Kasumi-1 (cell line): ENCODE data around the gene NFKBIA.
"Not testable (repeated sequence)": the region's sequence is repeated elsewhere in the genome, so short reads cannot be mapped to it uniquely, and the experiment has no call there.

Experiments
- DNase-seq, 2 experiments: peaks; one replicate each; lab custom pipeline; 2025; lab: John Stamatoyannopoulos, UW

NFKBIA gene

GRCh38 chr14:35408026-35408425 lies 3.5 kb upstream of the NFKBIA start:
- DNase-seq, result no peak

- DNase-seq, result no peak
Measured at GRCh38 chr14:35407306-35407630, 2.7 kb upstream of the NFKBIA start.

DNA sequence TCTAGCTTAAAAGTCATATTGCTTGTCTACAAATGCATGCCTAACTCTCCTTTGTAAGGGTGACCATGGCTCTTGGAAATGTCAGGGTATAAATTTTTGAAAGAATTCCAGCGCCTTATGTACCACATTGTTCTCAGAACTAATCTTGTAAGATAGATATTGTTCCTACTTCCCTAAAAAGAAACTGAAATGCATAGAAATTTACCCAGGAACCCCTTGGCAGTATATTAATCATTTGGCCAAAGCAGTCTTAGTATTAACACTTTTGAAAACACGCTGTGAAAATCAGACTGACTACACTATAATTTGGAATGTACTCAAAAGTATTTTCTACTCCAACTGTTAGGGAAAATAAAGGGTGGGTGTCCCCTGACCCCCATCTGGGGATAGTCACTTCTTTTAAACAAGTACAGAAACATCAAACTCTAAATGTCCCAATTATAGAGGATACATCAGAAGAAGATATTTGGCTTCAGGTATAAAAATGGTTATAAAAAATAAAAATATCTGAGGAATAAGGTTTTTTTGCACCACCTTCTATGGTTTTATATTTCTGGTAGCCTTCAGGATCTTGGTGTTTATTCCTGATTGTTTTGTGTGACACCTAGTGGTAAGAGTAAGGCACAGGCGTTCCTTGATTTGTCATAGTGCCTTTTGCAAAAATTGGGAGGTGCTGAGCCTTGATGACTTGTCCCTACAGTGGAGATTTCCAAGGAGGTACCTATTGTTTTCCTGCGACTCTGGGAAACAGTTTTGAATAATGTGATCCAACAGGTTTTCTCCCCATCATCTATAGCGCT lies 2.2 kb upstream of the NFKBIA start:
- DNase-seq, result peak; percentile 84 to 87

DNA sequence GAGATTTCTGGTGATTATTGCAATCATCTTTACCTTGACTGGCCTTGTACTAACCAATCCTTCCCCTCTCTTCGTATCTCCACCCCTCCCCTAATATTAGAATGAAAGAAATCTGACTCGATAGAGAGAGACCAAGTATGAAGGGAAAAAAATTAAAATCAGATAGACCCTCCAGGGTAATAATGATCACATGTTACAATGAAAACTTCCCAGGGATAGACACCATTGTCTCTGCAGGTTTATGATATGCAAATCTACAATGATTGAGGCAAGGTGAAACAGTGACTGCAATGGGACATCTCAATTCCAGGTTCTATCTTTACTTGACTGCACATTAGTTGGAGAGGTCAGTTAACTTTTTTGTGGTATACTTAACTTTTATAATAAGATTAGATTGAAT lies 1.5 kb upstream of the NFKBIA start:
- no peak for DNase-seq

DNA sequence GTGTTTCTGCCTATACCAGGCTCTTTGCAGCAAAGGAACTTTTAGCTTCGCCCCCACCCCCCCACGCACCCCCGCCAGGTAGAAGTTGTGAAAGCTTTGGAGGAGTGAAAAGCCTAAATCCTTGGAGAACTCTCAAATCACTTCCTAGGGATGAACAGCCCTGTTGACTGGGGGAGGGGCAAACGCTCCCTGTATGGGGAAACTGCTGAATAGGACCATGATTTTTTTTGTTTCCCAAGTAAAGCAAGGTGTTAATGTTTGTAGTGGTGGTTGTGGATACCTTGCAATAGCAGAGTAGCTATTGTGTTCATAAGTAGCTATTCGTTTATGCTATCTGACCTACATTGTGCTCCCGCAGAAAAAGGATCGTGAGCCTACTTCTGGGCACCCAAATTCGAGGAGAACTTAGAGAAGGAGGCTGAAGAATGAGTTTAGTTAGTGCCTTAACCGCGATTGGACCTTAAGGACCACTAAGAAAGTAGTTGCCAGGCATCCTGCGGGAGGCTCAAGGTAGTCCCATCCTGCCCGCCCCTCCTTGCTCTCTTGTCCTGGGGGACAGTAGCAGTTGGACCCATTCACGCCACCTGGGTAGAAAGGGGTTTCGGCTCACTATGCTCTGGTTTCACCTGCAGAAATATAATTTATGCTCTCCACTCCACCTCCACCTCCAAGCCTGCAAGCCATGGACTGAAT lies 901 bp upstream of the NFKBIA start:
- DNase-seq, result no peak

- peak; percentile 83 to 88 for DNase-seq
Measured at GRCh38 chr14:35403603-35404448, 723 bp downstream of the NFKBIA start.

DNA sequence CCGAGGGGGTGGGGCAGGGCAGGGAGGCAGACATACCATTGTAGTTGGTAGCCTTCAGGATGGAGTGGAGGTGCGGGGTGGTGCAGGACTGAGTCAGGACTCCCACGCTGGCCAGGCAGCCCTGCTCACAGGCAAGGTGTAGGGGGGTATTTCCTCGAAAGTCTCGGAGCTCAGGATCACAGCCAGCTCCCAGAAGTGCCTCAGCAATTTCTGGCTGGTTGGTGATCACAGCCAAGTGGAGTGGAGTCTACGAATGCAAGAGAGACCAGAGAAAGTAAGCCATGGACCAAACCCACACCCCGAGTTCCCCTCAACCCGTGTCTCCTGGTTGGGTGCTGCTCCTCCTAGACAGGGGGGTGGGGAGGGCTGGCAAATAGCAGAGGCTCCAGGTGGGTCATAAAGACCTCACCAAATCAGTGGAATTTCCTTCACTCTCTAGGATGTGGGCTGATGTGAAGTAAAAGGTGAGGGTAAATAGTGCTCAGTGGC lies 1.4 kb downstream of the NFKBIA start:
- DNase-seq, result no peak

DNA sequence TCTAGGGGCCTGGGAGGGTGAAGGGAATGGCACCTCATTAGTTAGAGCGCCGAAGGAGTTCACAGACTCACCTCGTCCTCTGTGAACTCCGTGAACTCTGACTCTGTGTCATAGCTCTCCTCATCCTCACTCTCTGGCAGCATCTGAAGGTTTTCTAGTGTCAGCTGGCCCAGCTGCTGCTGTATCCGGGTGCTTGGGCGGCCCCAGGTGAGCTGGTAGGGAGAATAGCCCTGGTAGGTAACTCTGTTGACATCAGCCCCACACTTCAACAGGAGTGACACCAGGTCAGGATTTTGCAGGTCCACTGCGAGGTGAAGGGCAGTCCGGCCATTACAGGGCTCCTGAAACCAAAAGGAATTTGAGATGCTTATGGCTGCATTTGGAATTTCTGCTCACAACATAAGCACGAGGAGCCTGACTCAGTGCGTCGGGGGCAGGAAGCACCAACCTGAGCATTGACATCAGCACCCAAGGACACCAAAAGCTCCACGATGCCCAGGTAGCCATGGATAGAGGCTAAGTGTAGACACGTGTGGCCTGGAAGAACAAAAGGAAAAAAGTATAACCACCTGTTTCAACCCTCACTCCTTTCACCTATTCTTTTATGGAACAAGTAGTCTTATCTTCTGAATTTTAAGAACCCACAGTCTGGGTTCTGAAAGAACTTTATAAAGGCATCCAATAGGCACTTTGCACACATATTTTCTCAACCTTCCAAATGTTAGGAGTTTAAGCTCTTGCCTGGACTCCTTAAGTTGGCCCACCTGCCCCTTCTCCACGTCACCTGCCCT lies 2.0 kb downstream of the NFKBIA start:
- no peak for DNase-seq

GRCh38 chr14:35401422-35402265 lies 2.9 kb downstream of the NFKBIA start:
- DNase-seq, result no peak

DNA sequence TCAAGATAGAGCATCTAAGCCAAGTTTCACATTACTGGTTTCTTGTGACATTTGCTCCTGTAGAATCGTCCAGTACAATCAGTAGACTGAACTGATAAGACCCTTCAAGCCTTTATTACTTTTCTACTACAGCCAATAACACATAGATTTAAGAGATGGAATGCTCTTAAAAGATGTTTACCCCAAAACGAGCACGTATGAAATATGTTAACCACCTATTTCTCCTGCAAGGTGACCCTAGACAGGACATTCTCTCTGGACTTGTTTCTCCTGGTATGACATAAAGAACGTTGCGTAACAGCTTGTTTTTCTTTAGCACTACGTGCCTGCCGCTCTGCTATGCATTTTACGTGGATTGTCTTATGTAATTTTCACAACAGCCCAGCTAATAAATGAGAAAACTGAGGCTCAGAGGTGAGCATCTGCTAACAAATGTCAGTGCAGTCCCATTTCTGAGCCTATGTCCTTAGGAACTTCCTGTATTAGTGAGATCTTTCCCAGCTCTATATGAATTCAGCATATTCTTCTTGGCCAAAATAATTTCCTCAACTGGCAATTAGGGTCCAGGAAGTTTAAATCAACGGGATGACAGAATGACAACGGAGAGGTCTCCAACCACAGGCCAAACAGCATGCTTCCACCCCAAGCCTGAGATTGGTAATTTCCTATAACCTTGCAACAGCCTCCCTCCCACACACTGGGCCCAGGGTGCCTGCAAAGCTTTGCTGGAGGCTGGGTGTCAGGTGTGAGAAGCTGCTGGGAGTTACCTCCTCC lies 3.7 kb downstream of the NFKBIA start:
- DNase-seq, result peak; percentile 38 to 42

- DNase-seq, result no peak
Measured at GRCh38 chr14:35399083-35399937, 5.2 kb downstream of the NFKBIA start.

GRCh38 chr14:35398071-35398584 lies 6.4 kb downstream of the NFKBIA start:
- peak; percentile 36 to 41 for DNase-seq

DNA sequence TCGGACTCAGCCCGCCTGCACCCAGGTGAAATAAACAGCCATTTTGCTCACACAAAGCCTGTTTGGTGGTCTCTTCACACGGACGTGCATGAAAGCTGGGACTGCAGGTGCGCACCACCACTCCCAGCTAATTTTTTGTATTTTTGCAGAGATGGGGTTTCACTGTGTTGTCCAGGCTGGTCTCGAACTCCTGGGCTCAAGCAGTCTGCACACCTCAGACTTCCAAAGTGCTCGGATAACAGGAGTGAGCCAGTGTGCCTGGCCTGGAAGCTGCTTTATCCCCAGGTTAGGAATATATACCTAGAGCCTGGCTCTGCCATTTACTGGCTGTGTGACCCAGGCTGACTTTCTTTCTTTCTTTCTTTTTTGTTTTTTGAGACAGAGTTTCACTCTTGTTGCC lies 7.9 kb downstream of the NFKBIA start:
- DNase-seq, result not testable (repeated sequence)

GRCh38 chr14:35395283-35395682 lies 9.3 kb downstream of the NFKBIA start:
- no peak for DNase-seq

DNA sequence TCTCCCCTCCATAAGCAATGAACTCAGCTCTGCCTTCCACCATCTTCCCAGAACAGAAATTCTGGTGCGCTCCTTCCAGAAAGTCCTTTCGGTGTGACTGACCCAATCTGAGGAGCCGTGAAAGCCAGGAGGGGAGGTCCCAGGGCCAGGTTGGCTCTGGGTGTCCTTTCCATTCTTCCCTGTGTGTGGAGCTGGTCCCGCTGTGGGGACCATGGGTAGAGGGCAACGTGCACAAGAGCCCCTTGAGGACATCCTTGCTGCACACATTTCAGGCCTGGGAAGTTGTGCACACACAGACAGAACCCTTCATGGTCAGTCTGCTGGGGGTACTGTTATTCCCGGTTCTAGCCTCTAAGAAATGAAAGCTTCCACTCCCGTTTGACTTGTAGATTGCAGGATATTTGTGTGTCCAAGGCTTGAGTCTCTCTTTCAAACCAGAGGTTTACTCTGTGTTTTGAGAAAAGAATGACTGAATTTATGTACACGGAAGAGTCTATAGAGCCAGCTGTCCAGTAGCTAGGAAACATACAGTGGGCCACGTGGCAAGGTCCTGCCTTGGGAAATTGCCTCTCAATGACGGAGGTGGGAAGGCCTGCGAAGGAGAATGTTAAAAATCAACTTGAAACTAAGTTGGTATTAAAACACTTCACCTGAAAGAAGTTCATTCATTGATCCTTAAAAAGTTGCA lies 10.1 kb downstream of the NFKBIA start:
- DNase-seq, result no peak

- no peak for DNase-seq
Measured at GRCh38 chr14:35393826-35394225, 10.7 kb downstream of the NFKBIA start.

GRCh38 chr14:35392103-35392502 lies 12.4 kb downstream of the NFKBIA start:
- no peak for DNase-seq

- no peak for DNase-seq
Measured at GRCh38 chr14:35391388-35391710, 13.2 kb downstream of the NFKBIA start.
